Keratinocyte (primary cell): Measurements from ENCODE around the gene THNSL1. TPM values are rescaled to one million over a fixed set of nuclear protein-coding genes. Genes with fewer than 3 reads are reported as not detected.

ENCODE experiments used
- DNase-seq: peaks from one replicate; pipeline ENCODE4 v3.0.0-alpha.2; 2011; ENCODE audit warnings: low read depth, missing footprints, low spot score
- FAIRE-seq: peaks from 2 replicates; lab custom pipeline; 2011; peaks lifted over from hg19 to GRCh38; lab: Jason Lieb, UNC
- H2AFZ ChIP-seq: 2 replicates; pipeline ENCODE4 v1.6.0; 2012; ENCODE audit warnings: low read length, control low read depth, inconsistent platforms; ENCODE audit not compliant: control insufficient read depth
- H3K27ac ChIP-seq: 2 replicates; pipeline ENCODE4 v1.5.1; 2011; ENCODE audit warnings: low read length; ENCODE audit not compliant: control insufficient read depth, insufficient read depth
- H3K27me3 ChIP-seq: 3 replicates; pipeline ENCODE4 v1.6.0; 2011; ENCODE audit warnings: low read length; ENCODE audit not compliant: control insufficient read depth, insufficient read depth; ENCODE audit errors: extremely low read depth
- H3K36me3 ChIP-seq, 2 experiments: 2 replicates in 1 of 2; 3 replicates in 1 of 2; pipeline ENCODE4 v1.5.1; 2011; ENCODE audit warnings: low read length in 2 of 2, mild to moderate bottlenecking in 1 of 2; ENCODE audit not compliant: control insufficient read depth in 2 of 2, insufficient read depth in 2 of 2; ENCODE audit errors: extremely low read depth in 1 of 2
- H3K4me1 ChIP-seq: 3 replicates; pipeline ENCODE4 v1.5.1; 2011; ENCODE audit warnings: low read length; ENCODE audit not compliant: control insufficient read depth, insufficient read depth; ENCODE audit errors: extremely low read depth
- H3K4me2 ChIP-seq: 3 replicates; pipeline ENCODE4 v1.6.0; 2011; ENCODE audit warnings: low read depth, low read length; ENCODE audit not compliant: control insufficient read depth, insufficient read depth; ENCODE audit errors: extremely low read depth
- H3K4me3 ChIP-seq, 3 experiments: fragments of 200-600 bp in 1 of 3; sonication (generic) in 1 of 3; 2 replicates in 2 of 3; 3 replicates in 1 of 3; pipeline ENCODE4 v1.5.1; 2011 to 2016; ENCODE audit warnings: low read length in 3 of 3, mild to moderate bottlenecking in 3 of 3, control low read depth in 2 of 3, inconsistent platforms in 1 of 3, low read depth in 1 of 3, mixed read lengths in 1 of 3, mixed run types in 1 of 3, moderate library complexity in 1 of 3; ENCODE audit not compliant: control insufficient read depth in 2 of 3, insufficient read depth in 2 of 3; ENCODE audit errors: extremely low read depth in 1 of 3
- H3K79me2 ChIP-seq: 2 replicates; pipeline ENCODE4 v1.6.0; 2012; ENCODE audit warnings: low read length; ENCODE audit not compliant: control insufficient read depth, insufficient read depth
- H3K9ac ChIP-seq: 3 replicates; pipeline ENCODE4 v1.6.0; 2011; ENCODE audit warnings: low read length; ENCODE audit not compliant: control insufficient read depth, insufficient read depth; ENCODE audit errors: extremely low read depth
- H3K9me1 ChIP-seq: 3 replicates; pipeline ENCODE4 v1.6.0; 2011; ENCODE audit warnings: low read length; ENCODE audit not compliant: control insufficient read depth, insufficient read depth; ENCODE audit errors: extremely low read depth
- H3K9me3 ChIP-seq: 2 replicates; pipeline ENCODE4 v1.5.1; 2012; ENCODE audit warnings: low read depth, low read length; ENCODE audit not compliant: control insufficient read depth
- H4K20me1 ChIP-seq: 3 replicates; pipeline ENCODE4 v1.6.0; 2011; ENCODE audit warnings: low read length; ENCODE audit not compliant: control insufficient read depth, insufficient read depth; ENCODE audit errors: extremely low read depth
- EZH2 ChIP-seq: IDR thresholded peaks from one replicate; pipeline ENCODE4 v1.6.1; 2012; ENCODE audit warnings: inconsistent platforms, mild to moderate bottlenecking, low read length, moderate library complexity
- dilution Hi-C: fragments of 300-500 bp; cut with MboI; formaldehyde crosslinking; loops from one replicate; pipeline ENCODE4 v1.7.0; 2020; ENCODE audit warnings: low sequenced_read_pairs; ENCODE audit not compliant: extremely low pct_ligation_motif_present
- polyA plus RNA-seq, 5 experiments: library from polyadenylated mRNA; depleted of rRNA in 3 of 5; stranded (reverse) in 3 of 5; stranded (forward) in 1 of 5; unstranded in 1 of 5; fragments of >200 nt; gene quantifications; 1 replicate in 1 of 5; 2 replicates in 3 of 5; 3 replicates in 1 of 5; pipeline versions ENCODE4 v1.2.1 to v1.2.3, GENCODE V29; 2011 to 2012; ENCODE audit warnings: missing spikeins in 2 of 5, low read depth in 1 of 5, low replicate concordance in 1 of 5
- TF ChIP-seq, protein P1 (sequence below), 3 experiments: IDR thresholded peaks in 1 of 3; conservative IDR thresholded peaks in 1 of 3; optimal IDR thresholded peaks in 1 of 3; 2 replicates in 2 of 3; 3 replicates in 1 of 3; pipeline versions ENCODE3 to v1.5.1; 2011; ENCODE audit warnings: low read length in 3 of 3, mild to moderate bottlenecking in 3 of 3, moderate library complexity in 2 of 3, control low read depth in 1 of 3, inconsistent platforms in 1 of 3; ENCODE audit not compliant: insufficient read depth in 2 of 3; ENCODE audit errors: extremely low read depth in 1 of 3

Gene THNSL1
- polyA plus RNA-seq, 1 donor (not counting 4 experiments of a cell fraction or from before 2014, with no cell fraction given) = 4.1 TPM

DNA sequence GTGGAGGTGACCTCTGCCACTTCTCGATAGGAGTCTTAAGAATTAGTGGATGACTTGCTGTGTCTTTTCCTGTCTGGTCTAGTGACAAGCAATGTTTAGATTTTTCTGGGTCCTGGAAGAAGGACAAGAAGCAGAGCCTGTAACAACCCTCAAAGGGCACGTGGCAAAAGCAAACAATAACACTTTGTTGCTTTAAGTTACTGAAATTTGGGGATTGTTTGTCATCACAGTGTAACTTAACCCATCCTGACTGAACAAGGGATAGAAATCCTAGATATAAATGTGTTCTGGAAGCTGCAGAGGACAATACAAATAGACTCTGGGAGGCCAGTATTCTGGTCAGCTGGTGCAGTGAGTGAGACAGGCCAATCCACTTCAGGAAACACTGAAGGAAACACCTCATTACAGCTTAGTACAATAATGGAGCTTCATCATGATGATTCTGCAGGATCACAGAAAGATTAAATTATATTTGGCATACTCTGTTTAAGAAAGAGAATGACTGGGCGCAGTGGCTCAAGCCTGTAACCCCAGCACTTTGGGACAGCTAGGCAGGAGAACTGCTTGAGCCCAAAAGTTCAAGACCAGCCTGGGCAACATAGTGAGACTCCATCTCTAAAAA lies 23.8 kb upstream of the THNSL1 start:
- no peak overlapping the region for H3K9ac ChIP-seq
- no peak overlapping the region for H3K4me3 ChIP-seq
- H4K20me1 ChIP-seq = no peaks in the 10 kb centered on the region
- H3K79me2 ChIP-seq = no peaks in the 10 kb centered on the region
- no peaks in the 10 kb centered on the region for H3K4me1 ChIP-seq
- no peaks in the 10 kb centered on the region for H3K36me3 ChIP-seq
- no peak overlapping the region for H2AFZ ChIP-seq
- dilution Hi-C loops = no loop called here
- H3K9me1 ChIP-seq = no peaks in the 10 kb centered on the region
- H3K9me3 ChIP-seq = no peaks in the 10 kb centered on the region
- no peak for TF ChIP-seq EZH2
- TF ChIP-seq, protein P1, sequence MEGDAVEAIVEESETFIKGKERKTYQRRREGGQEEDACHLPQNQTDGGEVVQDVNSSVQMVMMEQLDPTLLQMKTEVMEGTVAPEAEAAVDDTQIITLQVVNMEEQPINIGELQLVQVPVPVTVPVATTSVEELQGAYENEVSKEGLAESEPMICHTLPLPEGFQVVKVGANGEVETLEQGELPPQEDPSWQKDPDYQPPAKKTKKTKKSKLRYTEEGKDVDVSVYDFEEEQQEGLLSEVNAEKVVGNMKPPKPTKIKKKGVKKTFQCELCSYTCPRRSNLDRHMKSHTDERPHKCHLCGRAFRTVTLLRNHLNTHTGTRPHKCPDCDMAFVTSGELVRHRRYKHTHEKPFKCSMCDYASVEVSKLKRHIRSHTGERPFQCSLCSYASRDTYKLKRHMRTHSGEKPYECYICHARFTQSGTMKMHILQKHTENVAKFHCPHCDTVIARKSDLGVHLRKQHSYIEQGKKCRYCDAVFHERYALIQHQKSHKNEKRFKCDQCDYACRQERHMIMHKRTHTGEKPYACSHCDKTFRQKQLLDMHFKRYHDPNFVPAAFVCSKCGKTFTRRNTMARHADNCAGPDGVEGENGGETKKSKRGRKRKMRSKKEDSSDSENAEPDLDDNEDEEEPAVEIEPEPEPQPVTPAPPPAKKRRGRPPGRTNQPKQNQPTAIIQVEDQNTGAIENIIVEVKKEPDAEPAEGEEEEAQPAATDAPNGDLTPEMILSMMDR (optimal IDR thresholded peaks at IDR 0.05 in 1 of 3, IDR thresholded peaks at IDR 0.05 in 1 of 3, conservative IDR thresholded peaks at IDR 0.05 in 1 of 3; ENCODE audit: extremely low read depth in 1 of 3, insufficient read depth in 2 of 3, low read length in 3 of 3) = no peak
- H3K27ac ChIP-seq = no peak overlapping the region
- FAIRE-seq = no peak
- no peak for DNase-seq
- H3K27me3 ChIP-seq = no peaks in the 10 kb centered on the region
- H3K4me2 ChIP-seq = no peak overlapping the region

DNA sequence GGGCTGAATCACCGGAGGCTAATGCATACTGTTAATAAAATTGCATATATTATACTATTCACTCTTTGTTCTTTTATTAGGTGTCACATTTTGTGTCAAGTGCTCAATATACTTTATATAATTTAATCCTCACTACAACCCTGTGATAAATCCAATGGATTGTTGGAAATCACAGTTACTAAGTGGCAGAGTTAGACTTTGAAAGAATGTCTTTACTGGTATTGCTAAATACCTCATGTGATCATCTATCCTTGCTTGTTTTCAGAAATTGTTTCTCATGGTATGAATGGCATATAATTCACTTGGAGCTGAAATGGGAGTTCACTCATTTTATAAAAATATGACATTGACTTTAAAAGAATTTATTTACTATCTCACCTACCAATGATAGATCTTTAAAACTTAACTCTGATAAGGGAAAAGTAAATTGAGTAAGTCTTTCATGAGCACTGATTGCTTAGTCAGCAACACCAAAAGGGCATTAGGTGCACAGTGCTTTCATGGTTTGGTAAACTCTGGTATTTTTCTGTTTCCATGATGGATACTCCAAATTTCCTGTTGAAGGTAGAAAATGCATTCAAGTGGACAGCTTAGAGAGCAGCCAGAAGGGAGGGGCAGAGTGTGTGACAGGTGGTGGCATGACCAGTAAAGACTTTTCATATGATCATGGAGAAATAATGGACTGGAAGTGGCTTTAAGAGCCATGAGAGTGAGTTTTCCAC lies 23.0 kb upstream of the THNSL1 start:
- Histone ChIP-seq H3K27me3 (no peaks in the 10 kb centered on the region), H3K9ac (no peak overlapping the region), H3K9me3 (no peaks in the 10 kb centered on the region), H3K9me1 (no peaks in the 10 kb centered on the region), H2AFZ (no peak overlapping the region), H3K27ac (no peak overlapping the region), H3K79me2 (no peaks in the 10 kb centered on the region), H3K4me2 (no peak overlapping the region), H3K4me1 (no peaks in the 10 kb centered on the region), H4K20me1 (no peaks in the 10 kb centered on the region), H3K36me3 (no peaks in the 10 kb centered on the region), H3K4me3 (no peak overlapping the region)
- TF ChIP-seq, protein P1 (optimal IDR thresholded peaks at IDR 0.05 in 1 of 3, IDR thresholded peaks at IDR 0.05 in 1 of 3, conservative IDR thresholded peaks at IDR 0.05 in 1 of 3; ENCODE audit: extremely low read depth in 1 of 3, insufficient read depth in 2 of 3, low read length in 3 of 3) = no peak
- no peak for TF ChIP-seq EZH2
- DNase-seq (no peak), FAIRE-seq (no peak)
- dilution Hi-C loops = no loop called here
